Breast epithelium (tissue), 3 donors: ENCODE data around the gene PLCH1.

ENCODE experiments used
- POLR2A ChIP-seq: fragments of 450-650 bp; IDR thresholded peaks from one replicate; pipeline ENCODE4 v1.6.1; 2016; ENCODE audit warnings: antibody characterized with exemption, mild to moderate bottlenecking, moderate library complexity
- POLR2AphosphoS5 ChIP-seq, 3 donors: sonication (generic); formaldehyde crosslinking; IDR thresholded peaks; one replicate each; pipeline ENCODE4 v1.6.1; 2017; ENCODE audit warnings: antibody characterized with exemption in 3 of 3
- TF ChIP-seq, protein P1 (sequence below), 3 donors: fragments of 450-650 bp; IDR thresholded peaks; one replicate each; pipeline ENCODE4 v1.5.1; 2016 to 2017; ENCODE audit warnings: antibody characterized with exemption in 3 of 3, mild to moderate bottlenecking in 3 of 3, moderate library complexity in 3 of 3

DNA sequence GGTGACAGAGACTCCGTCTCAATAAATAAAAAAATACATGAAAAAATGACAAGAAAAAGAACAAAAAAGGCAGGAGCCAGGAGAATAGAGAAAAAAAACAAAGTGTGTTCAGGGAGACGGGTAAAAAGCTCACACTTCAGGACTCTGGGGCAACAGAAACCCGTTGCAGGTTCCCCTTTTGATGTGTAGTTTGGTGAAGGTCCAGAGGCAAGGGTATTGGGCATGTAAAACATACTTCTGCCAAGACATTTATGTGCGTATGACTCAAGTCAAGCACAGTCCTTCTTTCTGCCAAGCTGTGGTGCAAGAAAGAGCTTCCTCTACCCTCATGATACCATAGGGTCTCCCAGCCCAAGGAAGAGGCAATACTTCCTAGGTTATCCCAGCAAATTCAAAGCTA is 418.0 kb downstream of the PLCH1 start:
- TF ChIP-seq, protein P1, sequence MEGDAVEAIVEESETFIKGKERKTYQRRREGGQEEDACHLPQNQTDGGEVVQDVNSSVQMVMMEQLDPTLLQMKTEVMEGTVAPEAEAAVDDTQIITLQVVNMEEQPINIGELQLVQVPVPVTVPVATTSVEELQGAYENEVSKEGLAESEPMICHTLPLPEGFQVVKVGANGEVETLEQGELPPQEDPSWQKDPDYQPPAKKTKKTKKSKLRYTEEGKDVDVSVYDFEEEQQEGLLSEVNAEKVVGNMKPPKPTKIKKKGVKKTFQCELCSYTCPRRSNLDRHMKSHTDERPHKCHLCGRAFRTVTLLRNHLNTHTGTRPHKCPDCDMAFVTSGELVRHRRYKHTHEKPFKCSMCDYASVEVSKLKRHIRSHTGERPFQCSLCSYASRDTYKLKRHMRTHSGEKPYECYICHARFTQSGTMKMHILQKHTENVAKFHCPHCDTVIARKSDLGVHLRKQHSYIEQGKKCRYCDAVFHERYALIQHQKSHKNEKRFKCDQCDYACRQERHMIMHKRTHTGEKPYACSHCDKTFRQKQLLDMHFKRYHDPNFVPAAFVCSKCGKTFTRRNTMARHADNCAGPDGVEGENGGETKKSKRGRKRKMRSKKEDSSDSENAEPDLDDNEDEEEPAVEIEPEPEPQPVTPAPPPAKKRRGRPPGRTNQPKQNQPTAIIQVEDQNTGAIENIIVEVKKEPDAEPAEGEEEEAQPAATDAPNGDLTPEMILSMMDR (IDR thresholded peaks at IDR 0.05): no peak
- TF ChIP-seq POLR2AphosphoS5 (IDR thresholded peaks at IDR 0.05) (no peak), POLR2A (no peak)
